GM21367 (cell line): ENCODE results near the gene ISG15.
"Not testable (repeated sequence)": the region's sequence is repeated elsewhere in the genome, so short reads cannot be mapped to it uniquely, and the experiment has no call there.

Experiments used
- ATAC-seq: cut with Tn5 transposase; IDR thresholded peaks from one replicate; pipeline ENCODE4 v1.9.1; 2021; ENCODE audit not compliant: unreplicated experiment

Gene ISG15

DNA sequence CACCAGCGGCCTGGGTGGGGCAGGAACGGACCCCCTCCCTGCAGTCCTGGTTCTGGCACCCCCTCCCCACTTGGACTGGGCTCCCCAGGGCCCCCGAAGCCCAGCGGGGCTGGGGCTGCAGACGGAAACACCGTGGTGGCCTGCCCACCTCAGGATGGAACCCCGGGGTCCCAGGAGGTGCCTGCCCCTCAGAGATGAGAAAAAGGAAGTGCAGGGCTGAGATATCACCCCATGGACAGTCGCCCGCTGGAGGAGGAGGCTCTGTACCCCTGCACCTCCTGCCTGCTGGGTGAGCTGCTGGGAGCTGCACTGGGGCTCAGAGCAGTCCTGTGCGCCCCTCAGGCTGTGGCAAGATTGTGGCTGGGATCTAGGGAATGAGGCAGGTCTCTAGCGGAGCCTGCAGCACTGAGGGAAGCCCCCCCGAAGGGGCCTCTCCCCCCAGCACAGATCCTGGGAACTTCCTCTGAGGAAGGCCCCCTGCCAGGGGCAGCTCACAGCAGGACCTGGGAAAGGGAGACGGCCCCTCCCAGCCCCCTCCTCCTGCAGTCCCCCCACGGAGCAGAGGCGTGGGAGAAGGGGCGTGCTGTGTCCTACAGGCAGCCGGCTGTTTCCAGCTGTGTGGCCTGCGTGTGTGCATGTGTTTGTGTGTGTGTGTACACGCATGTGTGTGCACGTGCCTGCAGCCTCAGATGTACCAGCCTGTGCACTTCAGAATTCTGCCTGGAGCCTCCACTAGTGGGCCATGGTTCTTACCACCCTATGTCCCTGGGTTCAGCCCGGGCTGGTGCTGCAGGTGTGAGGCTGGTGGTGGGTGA, 13.5 kb downstream of the ISG15 start:
- no peak for ATAC-seq

DNA sequence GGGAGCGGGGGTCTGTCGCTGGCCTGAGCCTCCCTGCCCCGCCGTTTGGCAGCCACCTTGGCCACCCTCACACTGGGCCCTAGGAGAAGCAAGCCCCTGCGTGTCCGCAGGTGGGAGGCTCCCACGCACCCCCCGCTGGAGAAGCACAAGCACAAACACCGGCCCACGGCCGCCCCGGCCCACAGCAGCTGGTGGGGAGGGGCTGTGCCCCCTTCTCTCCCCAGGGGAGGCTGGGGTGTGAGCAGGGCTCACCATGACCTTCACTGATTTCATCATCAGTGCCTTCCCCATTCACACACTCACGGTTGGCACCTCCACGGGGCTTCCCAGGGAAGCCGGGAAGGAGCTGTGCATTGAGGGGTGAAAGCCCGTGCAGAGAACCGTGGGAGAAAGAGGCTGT, 14.5 kb downstream of the ISG15 start:
- ATAC-seq = no peak

DNA sequence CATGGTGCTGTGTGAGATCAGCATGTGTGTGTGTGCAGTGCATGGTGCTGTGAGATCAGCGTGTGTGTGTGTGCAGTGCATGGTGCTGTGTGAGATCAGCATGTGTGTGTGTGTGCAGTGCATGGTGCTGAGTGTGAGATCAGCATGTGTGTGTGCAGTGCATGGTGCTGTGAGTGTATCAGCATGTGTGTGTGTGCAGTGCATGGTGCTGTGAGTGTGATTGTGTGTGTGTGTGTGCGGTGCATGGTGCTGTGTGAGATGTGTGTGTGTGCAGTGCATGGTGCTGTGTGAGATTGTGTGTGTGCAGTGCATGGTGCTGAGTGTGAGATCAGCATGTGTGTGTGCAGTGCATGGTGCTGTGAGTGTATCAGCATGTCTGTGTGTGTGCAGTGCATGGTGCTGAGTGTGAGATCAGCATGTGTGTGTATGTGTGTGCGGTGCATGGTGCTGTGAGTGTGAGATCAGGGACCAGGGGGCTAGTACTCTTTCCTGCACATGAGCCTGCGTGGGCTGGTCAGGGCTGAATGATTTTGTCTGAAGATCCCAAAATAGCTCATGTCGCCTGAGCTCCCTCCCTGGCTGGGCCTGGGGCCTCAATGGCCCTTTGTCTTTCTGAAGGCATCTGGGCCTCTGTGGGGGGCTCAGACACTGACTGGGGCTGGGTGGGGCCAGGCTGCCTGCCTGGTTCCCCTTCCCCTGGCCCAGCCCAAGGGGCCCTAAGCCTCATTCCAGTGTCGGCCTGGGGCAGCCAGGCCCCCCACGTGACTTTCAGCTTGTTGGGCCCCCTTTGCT, 17.8 kb downstream of the ISG15 start:
- not testable (repeated sequence) for ATAC-seq

DNA sequence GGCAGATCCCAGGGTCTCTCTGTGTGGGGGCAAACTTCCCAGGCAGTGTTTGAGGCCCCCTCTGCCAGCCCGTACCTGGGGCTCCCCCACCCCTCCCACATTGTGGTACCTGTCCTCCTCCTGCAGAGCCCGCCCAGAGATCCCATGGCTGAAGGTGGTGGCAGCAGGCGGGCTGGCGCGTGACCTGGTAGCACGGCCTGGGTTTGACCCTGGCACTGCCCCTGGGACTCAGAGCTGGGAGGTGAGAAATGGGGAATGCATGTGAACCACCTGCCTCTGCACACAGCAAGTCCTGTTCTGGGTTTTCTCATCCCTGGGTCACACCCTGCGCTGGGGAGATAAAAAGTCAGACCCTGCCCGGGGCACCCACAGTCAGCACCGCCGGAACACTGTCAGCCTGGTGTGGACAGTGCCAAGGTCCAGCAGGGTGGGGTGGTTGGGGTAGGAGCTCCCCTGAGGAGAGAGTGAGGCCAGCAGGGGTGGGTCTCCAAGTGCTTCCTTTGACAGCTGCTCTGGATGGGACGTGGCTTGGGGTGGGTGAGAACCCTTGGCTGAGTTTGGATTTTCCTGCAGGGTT, 18.4 kb downstream of the ISG15 start:
- no peak for ATAC-seq

DNA sequence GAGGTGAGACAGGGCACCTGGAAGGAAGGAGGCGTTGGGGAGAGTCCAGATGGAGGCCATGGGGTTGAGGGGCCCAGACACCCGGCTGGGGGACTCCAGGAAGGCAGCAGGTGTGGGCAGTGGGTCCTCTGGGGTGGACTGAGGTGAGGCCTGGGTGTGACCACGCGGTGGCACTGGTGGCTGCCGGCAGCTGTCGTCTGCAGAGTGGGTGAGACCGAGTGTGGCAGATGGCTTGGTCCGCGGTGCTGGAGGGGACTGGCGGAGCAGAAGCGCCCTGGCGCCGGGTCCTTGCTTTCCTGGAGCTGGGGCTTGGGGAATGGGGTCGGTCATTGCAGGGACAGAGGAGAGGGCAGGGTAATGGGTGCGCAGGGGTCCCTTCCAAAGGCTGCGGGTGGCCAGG, 19.1 kb downstream of the ISG15 start:
- no peak for ATAC-seq

DNA sequence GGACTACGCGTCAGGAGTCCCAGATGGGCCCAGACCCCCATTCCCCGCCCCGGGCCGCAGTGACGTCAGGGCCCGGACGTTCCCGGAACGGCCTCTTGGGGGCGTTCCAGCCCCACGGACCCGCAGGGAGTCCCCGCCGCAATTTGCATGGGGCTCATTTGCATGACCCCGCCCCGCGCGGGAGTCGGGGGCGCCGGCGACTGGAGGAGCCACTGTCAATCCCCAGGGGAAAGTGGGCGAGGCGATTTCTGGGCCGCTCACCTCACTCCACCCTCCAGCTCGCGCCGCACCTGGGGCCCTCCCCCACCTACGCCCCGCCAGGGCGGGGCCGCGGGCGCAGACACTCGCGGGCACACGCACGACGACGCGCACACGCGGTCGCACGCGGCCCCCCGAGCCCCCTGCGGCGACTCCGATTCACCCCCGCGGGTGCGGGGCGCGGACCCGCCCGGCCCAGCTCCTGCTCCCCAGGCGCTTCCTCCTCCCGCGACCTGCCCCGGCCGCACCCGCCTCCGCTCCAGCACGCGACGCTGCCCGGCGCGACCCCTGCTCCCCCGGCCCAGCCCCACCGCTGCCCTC, 19.8 kb downstream of the ISG15 start:
- ATAC-seq = peak; percentile 62

DNA sequence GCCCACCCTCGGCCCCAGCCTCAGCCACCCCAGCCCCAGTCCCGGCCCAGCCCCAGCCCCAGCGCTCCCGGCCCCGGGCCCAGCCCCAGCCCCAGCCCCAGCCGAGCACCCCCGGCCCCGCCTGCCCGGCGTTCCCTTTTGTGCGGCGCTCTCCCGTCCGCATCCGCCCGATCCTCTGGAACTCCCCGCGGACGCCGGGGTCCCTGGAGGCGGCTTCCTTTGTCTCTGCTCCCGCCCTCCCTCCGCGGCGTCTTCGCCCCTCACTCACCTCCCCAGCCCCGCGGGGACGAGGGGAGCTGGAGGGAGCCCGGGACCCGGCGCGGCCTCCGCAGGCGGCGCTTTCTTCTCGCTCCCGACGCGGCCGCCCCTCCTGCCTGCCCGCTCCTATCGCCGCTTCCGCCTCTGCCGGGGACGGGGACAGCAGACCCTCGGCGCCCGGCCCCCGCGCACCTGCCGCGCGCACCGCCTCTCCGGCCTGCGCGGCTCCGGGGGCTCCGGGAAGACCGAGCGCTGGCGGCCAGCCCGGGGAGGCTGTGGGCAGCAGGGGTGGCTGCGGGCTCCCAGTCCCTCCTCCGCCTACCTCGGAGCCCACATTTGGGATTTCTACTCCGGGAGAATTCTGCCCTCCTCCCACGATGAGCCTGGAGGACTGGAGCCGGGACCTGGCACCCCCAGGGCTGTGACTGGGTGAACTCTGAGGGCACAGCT, 20.6 kb downstream of the ISG15 start:
- ATAC-seq = no peak

DNA sequence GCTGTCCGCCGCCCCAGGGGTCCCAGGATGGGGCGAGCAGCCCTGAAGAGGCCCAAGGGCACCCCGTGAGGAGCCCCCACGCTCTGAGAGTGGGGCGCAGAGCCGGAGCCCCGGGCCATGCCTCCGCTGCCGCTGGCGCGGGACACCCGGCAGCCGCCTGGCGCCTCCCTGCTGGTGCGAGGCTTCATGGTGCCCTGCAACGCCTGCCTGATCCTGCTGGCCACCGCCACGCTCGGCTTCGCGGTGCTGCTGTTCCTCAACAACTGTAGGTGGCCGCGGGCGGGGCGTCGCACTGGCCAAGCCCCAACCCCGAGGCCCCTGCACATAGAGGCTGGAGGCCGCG, 21.1 kb downstream of the ISG15 start:
- ATAC-seq = no peak

DNA sequence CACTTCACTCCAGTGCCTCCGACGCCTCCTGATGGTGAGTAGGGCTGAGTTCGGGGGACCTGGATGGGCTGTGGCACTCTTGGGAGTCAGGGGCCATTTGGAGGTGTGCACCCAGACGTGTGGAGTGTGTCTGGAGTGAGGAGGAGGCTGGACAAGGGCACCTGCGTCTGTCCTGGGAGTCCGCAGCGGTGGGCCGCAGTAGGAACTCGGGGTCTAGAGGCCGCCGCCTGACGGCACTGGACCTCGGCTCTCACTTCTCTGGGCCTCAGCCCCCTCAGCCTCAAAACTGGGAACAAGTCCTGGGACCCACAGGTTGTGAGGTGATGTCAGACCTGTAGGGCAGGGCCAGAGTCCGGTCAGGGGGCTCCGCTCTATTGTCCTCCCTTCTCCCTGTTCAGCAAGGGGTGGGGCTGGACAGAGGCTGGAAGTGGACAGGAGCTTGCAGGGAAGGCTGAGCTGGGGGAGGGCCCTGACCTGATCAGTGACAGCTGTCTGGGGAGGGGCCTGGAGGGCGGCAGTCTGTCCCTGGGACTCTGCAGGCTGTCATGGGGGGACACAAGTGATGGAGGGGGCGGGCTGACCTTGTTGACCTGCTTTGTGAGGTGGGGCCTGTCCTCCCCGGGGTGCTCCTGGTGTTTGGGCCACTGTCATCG, 22.1 kb downstream of the ISG15 start:
- ATAC-seq = no peak

DNA sequence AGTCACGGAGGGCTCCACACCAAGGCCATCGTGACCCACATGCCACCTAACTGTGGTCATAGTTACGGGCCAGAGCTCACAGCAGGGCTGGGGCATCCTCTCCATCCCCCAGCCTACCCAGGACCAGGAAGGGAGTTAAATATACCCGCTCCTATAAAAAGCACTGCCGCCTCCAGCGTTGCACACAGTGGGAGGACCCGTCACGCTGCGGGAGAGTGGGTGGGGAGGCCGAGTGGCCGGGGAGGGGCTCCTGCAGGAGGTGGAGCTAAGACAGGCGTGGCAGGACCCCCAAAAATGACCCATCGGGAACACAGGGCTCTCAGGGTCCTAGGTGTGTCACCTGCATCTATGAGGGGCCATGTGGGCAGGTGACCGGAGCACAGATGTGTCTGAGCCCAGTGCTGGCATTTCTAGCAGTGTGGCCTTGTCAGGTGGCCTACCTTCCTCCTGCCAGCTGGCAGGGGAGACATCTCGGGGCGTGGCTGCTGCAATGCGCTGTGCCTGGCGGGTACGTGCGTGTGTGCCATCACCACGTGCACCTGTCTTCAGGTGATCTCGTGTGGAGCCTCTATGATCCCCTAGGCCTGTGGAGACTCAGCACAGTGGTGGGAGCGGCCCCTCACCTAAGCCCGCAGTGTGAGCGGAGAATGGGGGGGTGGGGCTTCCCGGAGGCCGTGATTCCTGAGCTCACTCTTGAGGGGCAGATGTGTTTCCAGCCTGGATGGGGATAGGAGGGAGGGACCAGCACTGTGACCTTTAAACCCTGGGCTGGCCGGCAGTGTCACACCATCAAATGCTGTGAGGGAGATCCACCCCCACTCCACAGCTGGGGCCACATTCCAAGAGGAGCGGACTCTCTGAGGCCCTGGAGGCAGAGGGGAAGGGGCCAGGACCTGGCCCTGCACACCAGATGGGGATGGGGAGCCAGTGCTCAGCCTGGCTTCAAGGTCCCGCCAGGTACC, 24.4 kb downstream of the ISG15 start:
- ATAC-seq = no peak

DNA sequence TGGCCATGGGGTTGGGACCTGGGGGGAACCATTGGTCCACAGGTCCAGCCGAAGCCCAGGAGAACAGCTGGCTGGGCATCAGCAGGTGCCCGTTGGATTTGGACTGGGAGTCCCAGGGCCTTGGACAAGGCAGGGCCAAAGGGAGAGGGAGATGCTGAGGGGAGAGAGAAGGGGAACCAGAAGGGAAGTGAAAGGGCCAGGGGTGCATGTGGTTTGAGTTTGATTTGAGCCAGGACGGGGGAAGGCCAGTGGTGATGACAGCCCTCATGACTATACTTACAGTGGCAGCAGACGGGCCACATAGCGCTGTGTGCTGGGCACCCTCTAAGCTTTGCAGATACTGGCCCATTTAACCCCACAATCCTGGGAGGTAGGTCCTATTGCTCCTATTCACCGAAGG, 25.4 kb downstream of the ISG15 start:
- peak; percentile 52 for ATAC-seq

DNA sequence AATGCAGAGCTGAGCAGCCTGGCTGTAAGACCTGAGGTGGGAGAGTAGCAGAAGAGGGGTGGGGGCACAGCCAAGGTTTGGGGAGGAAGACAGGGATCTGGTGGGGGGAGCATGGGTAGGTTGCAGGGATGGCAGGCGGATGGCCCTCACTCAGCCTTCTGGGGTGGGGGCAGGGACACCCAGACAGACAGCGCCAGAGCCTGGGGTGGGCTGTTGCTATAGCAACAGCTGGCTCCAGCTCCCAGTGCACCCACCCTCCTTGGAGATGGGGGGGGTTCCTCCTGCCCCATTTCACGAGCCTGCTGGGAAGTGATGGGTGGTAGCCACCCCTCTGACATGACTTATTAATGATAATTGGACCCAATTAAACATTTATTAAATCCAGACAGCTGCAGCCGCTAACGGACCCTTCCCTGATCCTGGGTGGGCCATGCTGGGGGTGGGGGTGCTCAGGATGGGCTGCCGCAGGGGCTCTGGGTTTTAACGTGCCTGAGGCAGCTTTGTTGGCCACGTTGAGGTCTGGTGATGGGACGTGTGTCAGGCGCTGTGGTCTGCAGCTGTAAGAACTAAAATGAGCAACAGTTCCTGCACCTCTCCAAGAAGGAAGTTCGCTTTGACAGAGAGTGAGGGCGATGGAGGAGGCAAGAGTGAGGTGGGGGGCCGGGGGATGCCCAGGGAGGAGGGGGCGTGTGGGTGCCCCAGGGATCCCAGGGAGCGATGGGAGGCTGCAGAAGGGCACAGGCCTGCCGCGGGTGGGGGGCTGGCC, 26.0 kb downstream of the ISG15 start:
- no peak for ATAC-seq

DNA sequence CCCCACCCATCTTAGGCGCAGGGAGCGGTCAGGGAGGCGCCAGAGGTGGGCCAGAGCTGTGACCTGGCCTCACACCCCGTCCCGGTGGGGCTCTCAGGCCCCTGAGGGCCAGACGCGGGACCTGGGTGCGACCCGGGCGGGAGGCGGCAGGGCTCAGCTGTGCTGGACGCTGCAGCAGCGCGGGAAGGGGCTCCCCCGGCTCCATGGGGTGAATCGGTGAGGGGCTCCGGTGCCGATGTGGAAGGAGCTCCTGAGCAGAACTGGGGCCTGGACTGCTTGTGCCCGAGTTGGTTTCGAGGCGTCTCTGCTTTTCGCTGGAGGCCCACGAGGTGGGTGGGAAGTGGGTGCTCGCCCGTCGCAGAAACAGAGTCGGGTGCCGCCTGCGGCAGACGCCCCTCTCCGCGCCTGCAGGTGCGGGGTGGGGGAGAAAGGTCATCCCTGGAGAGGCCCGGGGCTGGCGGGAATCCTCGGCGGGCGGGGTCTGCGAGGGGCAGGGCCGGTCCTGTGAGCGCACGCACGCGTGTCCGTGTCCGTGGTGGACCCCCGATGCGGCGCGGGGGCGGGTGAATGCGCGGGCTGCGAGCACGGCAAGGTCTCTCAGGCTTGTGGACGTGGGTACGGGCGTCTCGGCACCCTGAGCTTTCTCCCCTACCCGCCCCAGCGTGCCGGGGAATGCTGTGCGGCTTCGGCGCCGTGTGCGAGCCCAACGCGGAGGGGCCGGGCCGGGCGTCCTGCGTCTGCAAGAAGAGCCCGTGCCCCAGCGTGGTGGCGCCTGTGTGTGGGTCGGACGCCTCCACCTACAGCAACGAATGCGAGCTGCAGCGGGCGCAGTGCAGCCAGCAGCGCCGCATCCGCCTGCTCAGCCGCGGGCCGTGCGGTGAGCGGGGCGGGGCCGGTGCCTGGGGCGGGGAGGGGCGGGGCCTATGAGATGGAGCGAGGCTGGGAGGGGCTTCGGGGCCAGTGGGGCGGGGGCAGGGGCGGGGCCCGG, 27.0 kb downstream of the ISG15 start:
- no peak for ATAC-seq

DNA sequence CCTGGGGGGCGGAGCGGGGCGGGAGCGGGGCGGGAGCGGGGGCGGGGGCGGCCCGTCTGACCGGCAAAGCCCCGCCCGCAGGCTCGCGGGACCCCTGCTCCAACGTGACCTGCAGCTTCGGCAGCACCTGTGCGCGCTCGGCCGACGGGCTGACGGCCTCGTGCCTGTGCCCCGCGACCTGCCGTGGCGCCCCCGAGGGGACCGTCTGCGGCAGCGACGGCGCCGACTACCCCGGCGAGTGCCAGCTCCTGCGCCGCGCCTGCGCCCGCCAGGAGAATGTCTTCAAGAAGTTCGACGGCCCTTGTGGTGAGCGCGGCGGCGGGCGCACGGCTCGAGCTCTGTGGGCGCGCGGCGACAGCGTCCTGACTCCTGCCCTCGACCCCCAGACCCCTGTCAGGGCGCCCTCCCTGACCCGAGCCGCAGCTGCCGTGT, 27.8 kb downstream of the ISG15 start:
- ATAC-seq = no peak

DNA sequence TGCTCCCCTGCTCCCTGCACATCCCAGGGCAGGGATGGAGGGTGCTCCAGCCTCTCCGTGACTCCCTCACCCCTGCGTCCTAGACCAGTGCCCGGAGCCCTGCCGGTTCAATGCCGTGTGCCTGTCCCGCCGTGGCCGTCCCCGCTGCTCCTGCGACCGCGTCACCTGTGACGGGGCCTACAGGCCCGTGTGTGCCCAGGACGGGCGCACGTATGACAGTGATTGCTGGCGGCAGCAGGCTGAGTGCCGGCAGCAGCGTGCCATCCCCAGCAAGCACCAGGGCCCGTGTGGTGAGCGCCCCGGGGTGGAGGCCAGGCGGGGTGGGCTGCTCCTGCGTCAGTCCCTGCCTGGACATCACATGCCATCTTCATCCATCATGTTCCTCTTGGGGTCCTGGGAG, 28.6 kb downstream of the ISG15 start:
- no peak for ATAC-seq

DNA sequence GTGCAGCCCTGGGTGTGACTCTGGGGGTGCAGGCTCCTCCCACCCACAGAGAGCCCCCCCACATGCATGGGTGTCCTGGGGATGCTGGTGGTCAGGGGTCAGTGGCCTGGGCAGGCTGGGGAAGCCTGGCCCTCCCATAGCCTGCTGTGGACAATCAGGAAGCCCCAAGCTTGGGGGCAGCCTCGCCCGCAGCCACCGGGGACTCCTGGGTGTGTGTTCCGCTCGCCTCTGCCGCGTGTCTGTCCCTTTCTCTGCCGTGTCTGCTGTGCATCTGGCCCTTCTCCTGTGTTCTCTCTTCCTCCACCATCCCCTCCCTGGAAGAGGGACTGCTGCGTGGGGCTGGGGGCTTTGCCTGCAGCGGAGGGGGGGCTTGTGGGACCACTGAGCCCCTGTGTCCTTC, 29.5 kb downstream of the ISG15 start:
- no peak for ATAC-seq

DNA sequence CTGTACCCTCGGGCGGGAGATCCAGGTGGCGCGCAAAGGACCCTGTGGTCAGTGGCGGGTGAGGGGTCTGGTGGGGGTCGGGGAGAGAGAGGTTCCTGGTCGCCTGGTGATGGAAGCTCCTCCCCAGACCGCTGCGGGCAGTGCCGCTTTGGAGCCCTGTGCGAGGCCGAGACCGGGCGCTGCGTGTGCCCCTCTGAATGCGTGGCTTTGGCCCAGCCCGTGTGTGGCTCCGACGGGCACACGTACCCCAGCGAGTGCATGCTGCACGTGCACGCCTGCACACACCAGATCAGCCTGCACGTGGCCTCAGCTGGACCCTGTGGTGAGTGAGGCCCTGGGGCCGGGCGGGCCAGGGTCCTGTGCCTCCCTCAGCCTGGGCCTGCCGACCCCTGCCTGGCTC, 30.1 kb downstream of the ISG15 start:
- no peak for ATAC-seq

DNA sequence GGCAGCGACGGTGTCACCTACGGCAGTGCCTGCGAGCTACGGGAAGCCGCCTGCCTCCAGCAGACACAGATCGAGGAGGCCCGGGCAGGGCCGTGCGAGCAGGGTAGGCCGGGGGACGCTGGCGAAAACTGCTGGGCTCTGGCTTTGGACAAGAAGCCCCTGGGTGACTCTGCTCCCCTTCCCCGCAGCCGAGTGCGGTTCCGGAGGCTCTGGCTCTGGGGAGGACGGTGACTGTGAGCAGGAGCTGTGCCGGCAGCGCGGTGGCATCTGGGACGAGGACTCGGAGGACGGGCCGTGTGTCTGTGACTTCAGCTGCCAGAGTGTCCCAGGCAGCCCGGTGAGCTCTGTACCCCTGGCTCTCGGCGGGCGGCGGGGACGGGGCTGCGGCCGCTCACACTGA, 30.6 kb downstream of the ISG15 start:
- ATAC-seq = no peak
